ENCODE data around the gene TFF2.

TFF2 gene

GRCh38 chr21:42362700-42363099 is 11.9 kb upstream of the TFF2 start:
- CTCF ChIA-PET, result no interaction called here
- POLR2A ChIA-PET (ENCODE audit: low non-redundant PET), result no interaction called here
- TF ChIP-seq CTCF (conservative IDR thresholded peaks at IDR 0.05; ENCODE audit: low read depth), result no peak

GRCh38 chr21:42362198-42362597 is 11.4 kb upstream of the TFF2 start:
- TF ChIP-seq CTCF (conservative IDR thresholded peaks at IDR 0.05; ENCODE audit: low read depth), result no peak
- DNase-seq (ENCODE audit: low spot score), result no peak
- ChIA-PET CTCF (no interaction called here), POLR2A (ENCODE audit: low non-redundant PET) (no interaction called here)
- no peak overlapping the region for H3K27ac ChIP-seq

More at GRCh38 chr21:42362700-42363099, 11.9 kb upstream of the TFF2 start:
- no peak overlapping the region for H3K27ac ChIP-seq
- DNase-seq (ENCODE audit: low spot score), result no peak

- POLR2A ChIA-PET (ENCODE audit: low non-redundant PET), result no interaction called here
- TF ChIP-seq CTCF (conservative IDR thresholded peaks at IDR 0.05; ENCODE audit: low read depth), result no peak
- DNase-seq (ENCODE audit: low spot score), result no peak
- CTCF ChIA-PET, result interaction anchor here (0.5 kb wide), 1 partner anchor 11 kb away, joined by 5 read pairs; the partner anchor contains the start of gene TFF2
- H3K27ac ChIP-seq, result no peak overlapping the region
Measured at GRCh38 chr21:42361286-42361685, 10.5 kb upstream of the TFF2 start.

- TF ChIP-seq CTCF (conservative IDR thresholded peaks at IDR 0.05; ENCODE audit: low read depth), result no peak
- ChIA-PET CTCF (no interaction called here), POLR2A (ENCODE audit: low non-redundant PET) (no interaction called here)
- DNase-seq (ENCODE audit: low spot score), result no peak
- H3K27ac ChIP-seq, result no peak overlapping the region
Measured at GRCh38 chr21:42360317-42360716, 9.5 kb upstream of the TFF2 start.

GRCh38 chr21:42358937-42359336 is 8.1 kb upstream of the TFF2 start:
- ChIA-PET CTCF (no interaction called here), POLR2A (ENCODE audit: low non-redundant PET) (no interaction called here)

GRCh38 chr21:42358261-42358660 is 7.5 kb upstream of the TFF2 start:
- no peak overlapping the region for H3K27ac ChIP-seq
- TF ChIP-seq CTCF (conservative IDR thresholded peaks at IDR 0.05; ENCODE audit: low read depth), result no peak
- CTCF ChIA-PET, result no interaction called here
- no peak for DNase-seq (ENCODE audit: low spot score)
- POLR2A ChIA-PET (ENCODE audit: low non-redundant PET), result no interaction called here

More at GRCh38 chr21:42358937-42359336, 8.1 kb upstream of the TFF2 start:
- TF ChIP-seq CTCF (conservative IDR thresholded peaks at IDR 0.05; ENCODE audit: low read depth), result no peak
- no peak for DNase-seq (ENCODE audit: low spot score)
- H3K27ac ChIP-seq, result no peak overlapping the region

- ChIA-PET CTCF (interaction anchor here (0.7 kb wide), 1 partner anchor 99 kb away, joined by 3 read pairs; no protein-coding TSS in a partner anchor), POLR2A (ENCODE audit: low non-redundant PET) (no interaction called here)
- no peak overlapping the region for H3K27ac ChIP-seq
- no peak for TF ChIP-seq CTCF (conservative IDR thresholded peaks at IDR 0.05; ENCODE audit: low read depth)
- no peak for DNase-seq (ENCODE audit: low spot score)
Measured at GRCh38 chr21:42357307-42357706, 6.5 kb upstream of the TFF2 start.

All from RWPE1 (cell line).